GM10266 (cell line): ENCODE measurements around the gene APCDD1L.

ENCODE experiments used
- DNase-seq: peaks from one replicate; pipeline ENCODE4 v3.0.0; 2012; ENCODE audit errors: extremely low spot score
- TF ChIP-seq, protein P1 (sequence below): IDR thresholded peaks from 2 replicates; pipeline ENCODE4 v1.5.1; 2012; ENCODE audit warnings: mild to moderate bottlenecking, low read depth; ENCODE audit not compliant: control insufficient read depth, insufficient read depth; ENCODE audit errors: missing control alignments

The APCDD1L gene

DNA sequence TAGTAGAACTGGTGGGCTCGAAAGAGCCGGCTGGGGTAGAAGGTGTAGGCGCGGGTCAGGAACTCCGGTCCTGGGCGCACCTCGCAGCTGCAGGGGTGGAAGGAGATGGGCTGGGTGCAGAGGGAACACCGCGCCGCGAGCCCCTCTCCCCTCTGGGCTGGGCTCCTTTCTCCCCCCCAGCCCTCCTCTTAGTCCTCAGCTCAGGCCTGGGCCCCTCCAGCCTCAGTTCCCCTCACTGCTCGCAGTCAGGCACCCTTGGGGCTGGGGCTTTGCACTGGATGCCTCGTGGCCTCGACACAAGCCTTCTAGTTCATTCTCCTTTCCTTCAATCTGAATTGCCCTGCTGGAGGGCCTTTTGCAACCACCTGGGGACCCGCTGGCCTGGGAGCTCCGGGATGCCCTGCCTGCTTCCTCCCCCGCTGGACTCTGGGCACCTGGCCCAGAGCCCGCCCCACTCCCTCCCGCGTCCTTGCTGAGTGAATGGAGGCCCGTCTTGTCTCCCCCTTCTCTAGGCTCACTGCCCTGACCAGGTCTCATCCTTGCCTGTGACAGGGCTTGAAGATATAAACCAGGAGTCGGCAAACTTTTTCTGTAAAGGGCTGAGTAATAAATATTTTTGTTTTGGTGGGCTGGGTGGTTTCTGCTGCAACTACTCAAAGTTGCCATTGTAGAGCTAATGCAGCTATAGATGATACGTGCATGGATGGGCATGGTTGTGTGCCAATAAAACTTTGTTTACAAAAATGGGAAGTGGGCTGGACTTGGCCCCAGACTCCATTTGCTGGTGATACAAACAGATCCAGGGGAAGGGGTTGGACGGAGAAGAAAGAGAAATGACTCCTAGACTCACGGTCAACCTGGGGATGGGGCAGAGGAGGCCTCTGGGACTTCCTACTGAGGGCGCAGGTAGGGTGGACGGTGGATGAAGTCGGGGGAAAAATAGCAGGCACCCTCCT is 47.3 kb downstream of the APCDD1L start:
- TF ChIP-seq, protein P1, sequence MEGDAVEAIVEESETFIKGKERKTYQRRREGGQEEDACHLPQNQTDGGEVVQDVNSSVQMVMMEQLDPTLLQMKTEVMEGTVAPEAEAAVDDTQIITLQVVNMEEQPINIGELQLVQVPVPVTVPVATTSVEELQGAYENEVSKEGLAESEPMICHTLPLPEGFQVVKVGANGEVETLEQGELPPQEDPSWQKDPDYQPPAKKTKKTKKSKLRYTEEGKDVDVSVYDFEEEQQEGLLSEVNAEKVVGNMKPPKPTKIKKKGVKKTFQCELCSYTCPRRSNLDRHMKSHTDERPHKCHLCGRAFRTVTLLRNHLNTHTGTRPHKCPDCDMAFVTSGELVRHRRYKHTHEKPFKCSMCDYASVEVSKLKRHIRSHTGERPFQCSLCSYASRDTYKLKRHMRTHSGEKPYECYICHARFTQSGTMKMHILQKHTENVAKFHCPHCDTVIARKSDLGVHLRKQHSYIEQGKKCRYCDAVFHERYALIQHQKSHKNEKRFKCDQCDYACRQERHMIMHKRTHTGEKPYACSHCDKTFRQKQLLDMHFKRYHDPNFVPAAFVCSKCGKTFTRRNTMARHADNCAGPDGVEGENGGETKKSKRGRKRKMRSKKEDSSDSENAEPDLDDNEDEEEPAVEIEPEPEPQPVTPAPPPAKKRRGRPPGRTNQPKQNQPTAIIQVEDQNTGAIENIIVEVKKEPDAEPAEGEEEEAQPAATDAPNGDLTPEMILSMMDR = no peak
- no peak for DNase-seq

DNA sequence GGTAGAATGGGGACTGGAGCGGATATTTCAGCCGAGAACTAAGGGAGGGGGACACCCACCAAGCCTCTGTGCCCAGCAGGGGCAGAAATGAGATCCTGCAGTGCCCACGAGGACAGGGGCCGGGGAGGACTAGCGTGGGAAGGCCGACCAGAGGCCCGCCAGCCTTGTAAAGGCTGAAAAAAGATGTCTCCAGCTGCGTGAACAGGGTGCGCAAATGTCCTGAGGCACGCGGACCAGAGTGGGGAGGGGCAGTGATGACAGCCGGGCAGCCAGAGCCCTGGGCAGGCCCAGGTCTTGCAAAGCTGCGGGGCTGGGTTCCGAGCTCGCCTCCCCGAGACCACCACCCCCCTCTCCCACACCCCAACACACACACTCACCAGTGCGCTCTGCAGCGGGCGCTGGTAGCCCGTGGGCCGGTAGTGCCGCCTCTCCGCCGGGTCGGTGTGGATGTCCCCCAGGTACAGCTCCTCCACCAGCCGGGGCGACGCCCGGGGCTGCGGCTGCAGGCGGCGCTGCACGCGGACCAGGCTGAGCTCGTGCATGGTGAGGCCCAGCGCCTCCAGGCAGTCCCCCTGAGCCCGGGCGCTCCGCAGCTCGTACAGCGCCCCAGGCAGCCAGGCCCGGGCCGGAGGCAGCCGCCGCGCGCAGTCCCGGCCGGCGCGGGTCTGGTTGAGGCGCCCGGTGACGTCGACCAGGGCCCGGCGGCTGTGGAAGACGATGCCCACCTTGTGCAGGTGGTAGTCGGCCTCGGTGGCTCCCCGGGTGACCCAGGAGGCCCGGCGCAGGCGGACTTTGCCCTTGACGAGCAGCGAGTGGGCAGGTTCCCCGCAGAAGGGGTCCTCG is 48.2 kb downstream of the APCDD1L start:
- DNase-seq = no peak
- TF ChIP-seq, protein P1 = no peak

DNA sequence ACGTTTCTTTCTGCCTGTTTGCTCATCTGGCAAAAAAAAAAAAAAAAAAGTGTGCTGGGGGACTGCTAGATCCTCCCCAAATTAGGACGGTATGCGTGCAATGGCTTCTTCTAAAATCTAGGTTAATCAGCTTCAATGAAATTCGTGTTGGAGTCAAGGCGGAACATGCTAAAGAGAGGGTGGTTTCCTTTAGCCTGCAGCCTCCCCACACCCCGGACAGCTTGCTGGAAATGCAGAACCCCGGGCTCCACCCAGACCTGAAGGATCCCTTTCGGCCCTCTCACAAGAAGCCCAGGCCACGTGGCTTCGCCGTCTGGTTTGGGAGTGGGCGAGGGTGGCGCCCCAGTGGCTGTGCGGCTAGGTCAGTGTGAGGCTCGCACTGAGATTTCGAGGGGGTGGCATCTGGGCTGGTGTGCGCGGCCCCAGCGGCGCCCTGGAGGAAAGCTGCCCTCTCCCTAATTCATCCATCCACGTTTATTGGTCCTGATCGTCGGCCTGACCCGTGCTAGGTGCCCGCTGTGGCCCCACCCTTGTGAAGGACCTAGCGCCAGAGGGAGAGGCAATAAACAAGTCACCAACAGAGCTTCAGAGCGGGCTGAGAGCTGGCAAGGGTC is 49.0 kb downstream of the APCDD1L start:
- TF ChIP-seq, protein P1 = no peak
- DNase-seq = no peak

DNA sequence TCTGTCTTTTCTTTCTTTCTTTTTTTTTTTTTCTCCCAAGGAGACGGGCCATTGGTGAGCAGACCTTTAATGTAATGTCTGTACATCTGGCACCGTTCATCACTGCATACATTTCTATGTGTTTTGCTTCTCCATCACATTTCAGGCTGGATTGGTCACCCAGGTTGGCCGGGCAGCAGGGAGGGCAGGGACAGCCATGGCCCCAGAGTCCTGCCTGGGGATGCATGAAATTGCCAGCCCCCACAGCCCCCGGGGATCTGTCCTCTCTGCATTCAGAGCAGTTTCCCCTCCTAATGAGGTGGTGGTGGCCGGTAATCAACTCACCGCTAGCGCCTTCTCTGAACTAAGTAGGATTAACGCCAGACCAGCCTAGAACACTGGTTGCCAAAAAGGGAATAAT is 50.4 kb downstream of the APCDD1L start:
- DNase-seq = no peak
- TF ChIP-seq, protein P1 = no peak

DNA sequence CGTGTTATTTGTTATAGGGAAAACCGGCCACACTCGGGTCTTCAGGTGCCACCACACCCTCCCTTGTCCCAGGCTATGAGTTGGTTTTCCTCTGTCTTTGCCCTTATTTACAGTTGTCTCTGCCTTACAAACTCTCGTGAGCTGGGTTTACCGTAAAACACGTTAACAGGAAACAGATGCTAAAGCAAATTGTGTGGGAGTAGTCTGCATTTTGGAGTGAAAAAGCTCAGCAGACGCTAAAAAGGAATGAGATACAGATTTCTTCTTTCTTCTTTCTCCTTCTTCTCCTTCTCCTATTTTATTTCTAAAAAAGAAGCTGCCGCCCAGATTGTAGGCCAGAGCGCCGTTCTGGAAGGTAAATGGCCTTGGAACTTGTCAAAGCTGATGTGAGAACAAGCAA is 51.9 kb downstream of the APCDD1L start:
- TF ChIP-seq, protein P1 = no peak
- no peak for DNase-seq

DNA sequence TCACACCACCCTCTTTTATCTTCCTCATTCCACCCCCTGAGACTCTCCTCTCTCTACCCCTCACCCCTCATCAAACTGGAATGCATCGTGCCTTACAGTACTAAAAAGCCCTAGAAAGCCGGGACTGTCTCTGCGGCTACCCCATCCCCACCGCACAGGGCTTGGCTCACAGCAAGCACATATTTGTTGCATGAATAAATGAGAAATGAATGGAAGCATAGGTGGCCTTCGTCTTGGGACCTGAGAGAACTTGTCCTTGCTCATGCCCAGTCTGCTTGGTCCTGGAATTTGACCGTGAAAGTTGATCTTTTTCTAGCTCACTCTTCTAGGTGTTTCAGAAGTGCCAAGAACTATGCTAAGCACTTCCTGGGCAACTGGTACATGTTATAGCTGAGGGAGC is 53.3 kb downstream of the APCDD1L start:
- TF ChIP-seq, protein P1 = no peak

DNA sequence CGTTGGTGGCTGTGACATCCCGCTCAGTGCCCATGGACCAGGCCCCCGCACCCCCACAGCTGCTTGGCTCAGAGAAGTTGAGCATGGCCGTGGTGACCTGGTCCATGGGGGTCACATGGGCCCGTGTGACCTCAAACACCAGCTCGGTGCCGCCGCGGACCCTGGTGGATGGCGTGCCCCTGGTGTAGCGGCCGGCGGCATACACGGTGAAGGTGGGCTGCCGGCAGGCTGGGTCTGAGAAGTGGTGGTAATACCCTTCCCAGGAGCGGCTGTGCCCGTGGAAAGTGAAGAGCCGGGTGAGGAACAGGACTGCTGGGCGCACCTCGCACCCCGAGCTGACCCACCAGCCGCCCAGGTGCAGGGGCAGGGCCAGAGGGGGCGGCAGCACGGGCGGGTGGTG is 54.1 kb downstream of the APCDD1L start:
- TF ChIP-seq, protein P1 = no peak
- no peak for DNase-seq

More for the DNA sequence above, 53.3 kb downstream of the APCDD1L start:
- DNase-seq = no peak
